Measurements from ENCODE around the gene MGRN1.

The MGRN1 gene

GRCh38 chr16:4690946-4691665, 66.5 kb downstream of the MGRN1 start:
- no peak for TF ChIP-seq CTCF (conservative IDR thresholded peaks at IDR 0.05; ENCODE audit: low read depth, low read length)
- no peak overlapping the region for H3K4me3 ChIP-seq (ENCODE audit: low read length)
- no peak for DNase-seq (ENCODE audit: low read depth)

DNA sequence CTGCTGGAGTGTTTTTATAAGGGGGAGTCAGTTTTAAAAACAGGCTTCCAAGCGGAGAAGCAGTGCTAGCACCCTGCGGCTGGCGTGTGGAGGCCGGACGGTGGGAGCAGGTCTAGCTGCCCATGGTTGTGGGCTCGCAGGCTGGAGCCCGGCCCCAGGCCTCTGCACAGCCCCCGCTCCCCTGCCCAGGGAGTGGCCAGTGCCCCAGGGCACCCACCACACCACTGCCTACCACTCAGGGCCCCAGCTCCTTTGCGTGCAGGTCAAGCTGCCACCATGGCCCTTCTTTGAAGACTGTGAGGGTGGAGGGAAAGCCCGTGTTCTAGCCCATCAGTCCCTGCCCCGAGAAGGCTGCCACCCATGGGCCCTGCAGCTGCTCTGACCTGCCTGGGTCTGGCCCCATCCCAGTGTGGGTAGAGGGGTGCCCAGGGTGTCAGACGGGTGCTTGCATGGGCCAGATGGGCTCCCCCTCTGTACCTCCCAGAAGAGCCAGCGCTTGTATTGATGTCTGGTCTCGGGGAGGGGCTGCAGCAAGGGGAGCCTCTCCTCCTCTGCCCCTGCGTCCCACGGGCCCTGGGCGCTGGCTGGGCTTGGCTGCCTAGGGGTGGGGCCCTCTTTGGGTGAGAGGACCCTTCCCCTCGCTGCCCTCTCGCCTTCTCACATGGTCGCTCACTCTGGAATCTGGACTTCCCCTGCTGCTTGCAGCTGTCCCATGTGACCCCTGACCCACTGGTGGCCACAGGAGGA, 67.2 kb downstream of the MGRN1 start:
- TF ChIP-seq CTCF (conservative IDR thresholded peaks at IDR 0.05; ENCODE audit: low read depth, low read length) = no peak
- no peak overlapping the region for H3K4me3 ChIP-seq (ENCODE audit: low read length)
- DNase-seq (ENCODE audit: low read depth) = no peak

DNA sequence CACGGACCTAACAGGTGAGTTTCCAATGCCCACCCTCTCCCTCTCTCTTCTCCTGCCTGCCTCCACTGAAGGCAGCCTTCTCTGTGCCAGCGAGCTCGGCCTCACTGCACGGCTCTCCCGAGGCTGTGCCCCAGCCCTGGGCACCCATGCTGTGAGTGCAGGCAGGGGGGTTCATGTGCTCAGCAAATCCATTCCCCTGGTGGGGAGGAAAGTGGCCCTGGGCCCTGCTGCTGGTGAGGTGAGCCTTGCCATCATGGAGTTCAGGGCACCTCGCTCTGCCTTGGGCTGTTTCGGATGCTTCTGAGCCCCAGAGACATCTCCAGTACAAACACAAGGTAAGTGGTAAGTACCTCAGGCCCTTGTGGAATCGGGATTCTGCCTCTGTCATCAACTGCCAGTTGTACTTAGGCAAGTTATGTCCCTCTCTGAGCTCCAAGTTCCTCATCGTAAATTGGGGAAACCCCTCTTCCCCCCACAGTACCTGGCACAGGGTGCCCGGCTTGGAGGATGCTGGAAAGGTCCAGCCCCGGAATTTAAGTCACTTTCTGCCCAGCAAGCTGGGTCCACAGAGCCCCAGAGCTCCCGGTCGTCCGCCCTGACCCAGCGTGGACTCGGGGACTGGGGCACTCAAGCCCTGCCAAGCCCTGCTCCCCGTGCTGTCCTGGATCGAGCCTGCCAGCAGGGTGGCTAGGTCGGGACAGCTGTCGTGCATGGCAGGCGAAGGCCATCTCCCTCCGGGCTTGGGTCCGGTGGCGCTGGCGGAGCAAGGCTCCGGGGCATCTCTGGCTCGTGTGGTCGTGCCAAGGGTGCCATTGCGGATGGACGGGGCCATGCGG, 68.1 kb downstream of the MGRN1 start:
- TF ChIP-seq CTCF (conservative IDR thresholded peaks at IDR 0.05; ENCODE audit: low read depth, low read length) = no peak
- no peak for DNase-seq (ENCODE audit: low read depth)
- peak overlapping the region; percentile 66 for H3K4me3 ChIP-seq (ENCODE audit: low read length)

DNA sequence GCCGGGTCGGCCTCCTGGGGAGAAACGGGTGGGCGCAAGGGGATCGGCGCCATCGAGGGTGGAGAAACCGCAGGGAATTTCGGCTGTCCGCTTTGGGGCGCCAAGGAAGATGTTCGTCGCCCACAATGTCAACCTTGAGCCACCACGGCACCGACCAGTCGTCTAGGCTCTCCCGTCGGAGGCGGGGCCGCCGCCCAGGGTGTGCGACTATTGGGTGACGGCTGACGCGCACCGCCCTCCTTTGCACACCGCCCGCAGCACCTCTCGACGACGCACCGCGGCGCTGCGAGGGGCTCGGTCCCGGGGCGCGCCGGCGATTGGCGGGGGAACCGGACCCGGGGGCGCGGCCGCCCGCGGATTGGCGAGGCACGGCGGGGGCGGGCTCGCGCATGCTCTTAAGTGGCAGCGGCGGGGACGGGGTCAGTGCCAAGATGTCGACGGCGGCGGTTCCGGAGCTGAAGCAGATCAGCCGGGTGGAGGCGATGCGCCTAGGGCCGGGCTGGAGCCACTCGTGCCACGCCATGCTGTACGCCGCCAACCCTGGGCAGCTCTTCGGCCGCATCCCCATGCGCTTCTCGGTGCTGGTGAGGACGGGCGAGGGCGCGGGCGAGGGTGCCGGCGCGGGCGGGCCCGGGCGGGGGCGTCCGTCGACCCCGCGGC, 68.8 kb downstream of the MGRN1 start, which contains the start of gene NUDT16L1:
Gene NUDT16L1, plus strand, starts transcription at position 267 of the 660 bp plus-strand sequence. Its CDS starts 165 bp downstream, at position 432.
- peak; percentile 73 for DNase-seq (ENCODE audit: low read depth)
- TF ChIP-seq CTCF (conservative IDR thresholded peaks at IDR 0.05; ENCODE audit: low read depth, low read length) = no peak
- H3K4me3 ChIP-seq (ENCODE audit: low read length) = peak within 1 kb of the TSS; percentile 74

- TF ChIP-seq CTCF (conservative IDR thresholded peaks at IDR 0.05; ENCODE audit: low read depth, low read length) = no peak
- DNase-seq (ENCODE audit: low read depth) = no peak
These were observed 69.5 kb downstream of the MGRN1 start for GRCh38 chr16:4693956-4694641.

More at GRCh38 chr16:4693956-4694641, 69.5 kb downstream of the MGRN1 start:
- H3K4me3 ChIP-seq (ENCODE audit: low read length) = peak overlapping the region; percentile 74

Data from retinal pigment epithelial cell (primary cell).